MM.1S (cell line): ENCODE measurements around the gene PSMD8.

Experiments used
- DNase-seq: peaks from one replicate; pipeline ENCODE4 v3.0.0-alpha.2; 2015
- H2AFZ ChIP-seq: fragments of 300-600 bp; sonication (generic); 2 replicates; pipeline ENCODE4 v1.6.0; 2016; ENCODE audit warnings: antibody characterized with exemption, low read length
- H3F3A ChIP-seq: fragments of 300-600 bp; sonication (generic); 2 replicates; pipeline ENCODE4 v1.6.1; 2016; ENCODE audit warnings: mild to moderate bottlenecking, antibody characterized with exemption, low read length, moderate library complexity, mixed read lengths; ENCODE audit not compliant: insufficient read depth
- H3K27ac ChIP-seq: fragments of 300-600 bp; sonication (generic); 2 replicates; pipeline ENCODE4 v1.5.1; 2016; ENCODE audit warnings: mild to moderate bottlenecking, low read length
- H3K27me3 ChIP-seq: fragments of 300-600 bp; sonication (generic); replicated peaks from 2 replicates; pipeline ENCODE4 v1.6.0; 2016; ENCODE audit warnings: low read length; ENCODE audit not compliant: insufficient read depth
- H3K36me3 ChIP-seq: fragments of 300-600 bp; sonication (generic); replicated peaks from 2 replicates; pipeline ENCODE4 v1.6.1; 2016; ENCODE audit warnings: mild to moderate bottlenecking, low read length, mixed read lengths; ENCODE audit not compliant: insufficient read depth
- H3K4me1 ChIP-seq: fragments of 300-600 bp; sonication (generic); 2 replicates; pipeline ENCODE4 v1.6.1; 2016; ENCODE audit warnings: low read length, mixed read lengths
- H3K4me2 ChIP-seq: fragments of 300-600 bp; sonication (generic); 2 replicates; pipeline ENCODE4 v1.6.0; 2016; ENCODE audit warnings: low read depth, low read length
- H3K4me3 ChIP-seq: fragments of 300-600 bp; sonication (generic); 2 replicates; pipeline ENCODE4 v1.5.1; 2016; ENCODE audit warnings: low read length, mixed read lengths
- H3K79me2 ChIP-seq: fragments of 300-600 bp; sonication (generic); 2 replicates; pipeline ENCODE4 v1.6.1; 2016; ENCODE audit warnings: mixed run types, low read length, mixed read lengths
- H3K9ac ChIP-seq: fragments of 300-600 bp; sonication (generic); 2 replicates; pipeline ENCODE4 v1.6.1; 2016; ENCODE audit warnings: low read length, mixed read lengths
- H3K9me2 ChIP-seq: fragments of 300-600 bp; sonication (generic); replicated peaks from 2 replicates; pipeline ENCODE4 v1.6.1; 2016; ENCODE audit warnings: mild to moderate bottlenecking, low read length, mixed read lengths; ENCODE audit not compliant: insufficient read depth
- H3K9me3 ChIP-seq: fragments of 300-600 bp; sonication (generic); replicated peaks from 2 replicates; pipeline ENCODE4 v1.6.1; 2016; ENCODE audit warnings: mild to moderate bottlenecking, low read length, mixed read lengths; ENCODE audit not compliant: insufficient read depth
- H4K20me1 ChIP-seq: fragments of 300-600 bp; sonication (generic); 2 replicates; pipeline ENCODE4 v1.6.1; 2016; ENCODE audit warnings: mild to moderate bottlenecking, low read length, moderate library complexity, mixed read lengths; ENCODE audit not compliant: insufficient read depth
- EZH2 ChIP-seq: fragments of 300-600 bp; sonication (generic); optimal IDR thresholded peaks from 2 replicates; pipeline ENCODE3; 2017; ENCODE audit warnings: low read depth, mild to moderate bottlenecking, antibody characterized with exemption, low read length, mixed read lengths
- EZH2phosphoT487 ChIP-seq: fragments of 300-600 bp; sonication (generic); IDR thresholded peaks from 2 replicates; pipeline ENCODE4 v1.6.1; 2018; ENCODE audit warnings: antibody characterized with exemption, low read length
- TF ChIP-seq, protein P1 (sequence below): fragments of 300-600 bp; sonication (generic); IDR thresholded peaks from 2 replicates; pipeline ENCODE4 v1.5.1; 2016; ENCODE audit warnings: antibody characterized with exemption, low read length, mixed read lengths

PSMD8 gene

DNA sequence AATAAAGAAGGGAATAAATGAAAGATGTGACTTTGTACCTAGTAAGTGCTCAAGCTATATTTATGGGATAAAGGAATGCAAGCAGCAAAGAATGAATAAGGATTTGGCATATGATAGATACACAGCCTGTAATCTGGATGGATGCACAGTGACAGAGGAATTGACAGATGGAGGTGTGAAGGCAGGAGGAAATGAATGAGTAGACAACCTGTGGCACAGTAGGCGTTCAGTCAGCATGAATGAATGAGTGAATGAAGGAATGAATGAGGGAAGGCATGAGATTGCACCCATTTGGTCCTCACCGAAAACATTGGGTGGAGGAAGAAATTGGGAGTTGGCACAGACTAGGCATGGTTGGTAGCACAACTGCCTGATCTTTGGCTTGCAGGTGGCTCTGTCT is 4.8 kb upstream of the PSMD8 start:
- Histone ChIP-seq H2AFZ (no peak overlapping the region), H3F3A (no peaks in the 10 kb centered on the region), H3K9me3 (no peaks in the 10 kb centered on the region), H3K27me3 (peaks cover 29% of the 10 kb centered on the region), H3K4me2 (no peak overlapping the region), H3K36me3 (no peaks in the 10 kb centered on the region), H3K79me2 (no peaks in the 10 kb centered on the region), H3K27ac (no peak overlapping the region), H3K9ac (no peak overlapping the region), H3K4me3 (no peak overlapping the region), H3K9me2 (no peaks in the 10 kb centered on the region), H3K4me1 (no peaks in the 10 kb centered on the region), H4K20me1 (no peaks in the 10 kb centered on the region)
- DNase-seq, result no peak
- TF ChIP-seq EZH2phosphoT487 (no peak), EZH2 (no peak)
- TF ChIP-seq, protein P1, sequence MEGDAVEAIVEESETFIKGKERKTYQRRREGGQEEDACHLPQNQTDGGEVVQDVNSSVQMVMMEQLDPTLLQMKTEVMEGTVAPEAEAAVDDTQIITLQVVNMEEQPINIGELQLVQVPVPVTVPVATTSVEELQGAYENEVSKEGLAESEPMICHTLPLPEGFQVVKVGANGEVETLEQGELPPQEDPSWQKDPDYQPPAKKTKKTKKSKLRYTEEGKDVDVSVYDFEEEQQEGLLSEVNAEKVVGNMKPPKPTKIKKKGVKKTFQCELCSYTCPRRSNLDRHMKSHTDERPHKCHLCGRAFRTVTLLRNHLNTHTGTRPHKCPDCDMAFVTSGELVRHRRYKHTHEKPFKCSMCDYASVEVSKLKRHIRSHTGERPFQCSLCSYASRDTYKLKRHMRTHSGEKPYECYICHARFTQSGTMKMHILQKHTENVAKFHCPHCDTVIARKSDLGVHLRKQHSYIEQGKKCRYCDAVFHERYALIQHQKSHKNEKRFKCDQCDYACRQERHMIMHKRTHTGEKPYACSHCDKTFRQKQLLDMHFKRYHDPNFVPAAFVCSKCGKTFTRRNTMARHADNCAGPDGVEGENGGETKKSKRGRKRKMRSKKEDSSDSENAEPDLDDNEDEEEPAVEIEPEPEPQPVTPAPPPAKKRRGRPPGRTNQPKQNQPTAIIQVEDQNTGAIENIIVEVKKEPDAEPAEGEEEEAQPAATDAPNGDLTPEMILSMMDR, result no peak

DNA sequence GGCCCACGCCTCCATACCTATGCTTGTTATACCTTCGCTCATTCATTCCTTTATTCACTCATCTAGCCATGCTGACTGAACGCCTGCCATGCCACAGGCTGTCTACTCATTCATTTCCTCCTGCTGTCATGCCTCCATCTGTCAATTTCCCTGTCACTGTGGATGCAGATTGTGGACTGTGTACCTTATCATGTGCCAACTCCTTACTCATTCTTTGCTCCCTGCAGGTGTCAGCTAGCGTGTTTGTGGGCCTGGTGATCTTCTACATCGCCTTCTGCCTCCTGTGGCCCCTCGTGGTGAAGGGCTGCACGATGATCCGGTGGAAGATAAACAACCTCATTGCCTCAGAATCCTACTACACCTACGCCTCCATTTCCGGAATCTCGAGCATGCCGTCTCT is 4.1 kb upstream of the PSMD8 start:
- no peak overlapping the region for H3K9ac ChIP-seq
- H3F3A ChIP-seq, result no peaks in the 10 kb centered on the region
- TF ChIP-seq, protein P1, result no peak
- no peak for TF ChIP-seq EZH2phosphoT487
- no peak for TF ChIP-seq EZH2
- peaks cover 7% of the 10 kb centered on the region for H3K79me2 ChIP-seq
- no peak overlapping the region for H3K27ac ChIP-seq
- H3K4me1 ChIP-seq, result no peaks in the 10 kb centered on the region
- no peaks in the 10 kb centered on the region for H3K9me2 ChIP-seq
- H3K4me2 ChIP-seq, result no peak overlapping the region
- no peak overlapping the region for H2AFZ ChIP-seq
- no peak overlapping the region for H3K4me3 ChIP-seq
- no peak for DNase-seq
- no peaks in the 10 kb centered on the region for H3K9me3 ChIP-seq
- no peaks in the 10 kb centered on the region for H4K20me1 ChIP-seq
- H3K36me3 ChIP-seq, result no peaks in the 10 kb centered on the region
- peaks cover 22% of the 10 kb centered on the region for H3K27me3 ChIP-seq

DNA sequence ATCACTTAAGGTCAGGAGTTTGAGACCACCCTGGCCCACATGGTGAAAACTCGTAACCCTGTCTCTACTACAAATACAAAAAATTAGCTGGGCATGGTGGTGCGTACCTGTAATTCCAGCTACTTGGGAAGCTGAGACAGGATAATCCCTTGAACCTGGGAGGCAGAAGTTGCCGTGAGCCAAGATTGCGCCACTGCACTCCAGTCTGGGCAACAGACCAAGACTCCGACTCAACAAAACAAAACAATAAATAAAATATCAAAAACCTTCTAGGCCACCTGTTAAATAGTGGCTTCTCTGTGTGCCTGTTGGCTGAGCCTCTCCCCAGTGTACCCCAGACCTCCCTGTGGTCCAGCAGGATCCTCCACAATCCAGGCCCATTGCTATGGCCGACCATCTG is 3.3 kb upstream of the PSMD8 start:
- H3F3A ChIP-seq, result no peaks in the 10 kb centered on the region
- H3K4me2 ChIP-seq, result no peak overlapping the region
- no peaks in the 10 kb centered on the region for H4K20me1 ChIP-seq
- no peaks in the 10 kb centered on the region for H3K9me3 ChIP-seq
- no peaks in the 10 kb centered on the region for H3K36me3 ChIP-seq
- H3K27me3 ChIP-seq, result peaks cover 15% of the 10 kb centered on the region
- no peak for DNase-seq
- peaks cover 15% of the 10 kb centered on the region for H3K79me2 ChIP-seq
- no peak overlapping the region for H2AFZ ChIP-seq
- no peaks in the 10 kb centered on the region for H3K9me2 ChIP-seq
- H3K9ac ChIP-seq, result no peak overlapping the region
- no peak overlapping the region for H3K27ac ChIP-seq
- no peak overlapping the region for H3K4me3 ChIP-seq
- TF ChIP-seq, protein P1, result no peak
- TF ChIP-seq EZH2phosphoT487 (no peak), EZH2 (no peak)
- H3K4me1 ChIP-seq, result 0 out of 2 replicates have a peak, but pooled peaks cover 3% of the 10 kb centered on the region
